H1 (cell line): ENCODE measurements around the gene AKR1C3. TPM values are rescaled to one million over a fixed set of nuclear protein-coding genes. Genes with fewer than 3 reads are reported as not detected.

Experiments
- RXRA ChIP-seq: IDR thresholded peaks from 2 replicates; pipeline ENCODE4 v1.6.1; 2011; ENCODE audit warnings: low read depth, mild to moderate bottlenecking, low read length, moderate library complexity; ENCODE audit not compliant: insufficient read depth
- polyA plus RNA-seq, 7 experiments: library from polyadenylated mRNA; depleted of rRNA in 3 of 7; stranded (reverse) in 5 of 7; unstranded in 2 of 7; fragments of >200 nt in 5 of 7; fragments of 200-250 nt in 2 of 7; gene quantifications; 1 replicate in 5 of 7; 2 replicates in 1 of 7; 4 replicates in 1 of 7; pipeline versions ENCODE4 v1.2.1 to v1.2.3, GENCODE V29; 2011 to 2013; ENCODE audit warnings: missing spikeins in 2 of 7, mixed read lengths in 2 of 7
- total RNA-seq: library from RNA; stranded (reverse); fragmentation: NEBNext Ultra II Directional; extraction: Animal tissue kit (Norgen Biotek cat#: 25700); gene quantifications from 2 replicates; pipeline ENCODE4 v1.2.1, GENCODE V29; 2021

The AKR1C3 gene
- total and polyA plus RNA-seq, 2 of the 8 experiments (the other 6 are each of a cell fraction or from before 2014, with no cell fraction given), result 4.6 to 6.9 TPM

- no peak for TF ChIP-seq RXRA
These were observed 17.6 kb upstream of the AKR1C3 start (continued) for GRCh38 chr10:5076615-5077014.
